SU-DHL-6 (cell line): ENCODE measurements around the gene PPIA.
"Not testable (repeated sequence)": the region's sequence is repeated elsewhere in the genome, so short reads cannot be mapped to it uniquely, and the experiment has no call there.

Experiments used
- EZH2phosphoT487 ChIP-seq: fragments of 200-600 bp; sonication (generic), shearing (Covaris generic); conservative IDR thresholded peaks from 2 replicates; pipeline ENCODE4 v1.6.1; 2018; ENCODE audit warnings: mild to moderate bottlenecking, antibody characterized with exemption, low read length, moderate library complexity, mixed read lengths
- TF ChIP-seq, protein P1 (sequence below): fragments of 200-600 bp; sonication (generic); IDR thresholded peaks from one replicate; pipeline ENCODE4 v1.5.1; 2017; ENCODE audit warnings: antibody characterized with exemption, mild to moderate bottlenecking, low read length, moderate library complexity; ENCODE audit not compliant: insufficient read depth, poor library complexity, severe bottlenecking

- TF ChIP-seq, protein P1, sequence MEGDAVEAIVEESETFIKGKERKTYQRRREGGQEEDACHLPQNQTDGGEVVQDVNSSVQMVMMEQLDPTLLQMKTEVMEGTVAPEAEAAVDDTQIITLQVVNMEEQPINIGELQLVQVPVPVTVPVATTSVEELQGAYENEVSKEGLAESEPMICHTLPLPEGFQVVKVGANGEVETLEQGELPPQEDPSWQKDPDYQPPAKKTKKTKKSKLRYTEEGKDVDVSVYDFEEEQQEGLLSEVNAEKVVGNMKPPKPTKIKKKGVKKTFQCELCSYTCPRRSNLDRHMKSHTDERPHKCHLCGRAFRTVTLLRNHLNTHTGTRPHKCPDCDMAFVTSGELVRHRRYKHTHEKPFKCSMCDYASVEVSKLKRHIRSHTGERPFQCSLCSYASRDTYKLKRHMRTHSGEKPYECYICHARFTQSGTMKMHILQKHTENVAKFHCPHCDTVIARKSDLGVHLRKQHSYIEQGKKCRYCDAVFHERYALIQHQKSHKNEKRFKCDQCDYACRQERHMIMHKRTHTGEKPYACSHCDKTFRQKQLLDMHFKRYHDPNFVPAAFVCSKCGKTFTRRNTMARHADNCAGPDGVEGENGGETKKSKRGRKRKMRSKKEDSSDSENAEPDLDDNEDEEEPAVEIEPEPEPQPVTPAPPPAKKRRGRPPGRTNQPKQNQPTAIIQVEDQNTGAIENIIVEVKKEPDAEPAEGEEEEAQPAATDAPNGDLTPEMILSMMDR, result not testable (repeated sequence)
- not testable (repeated sequence) for TF ChIP-seq EZH2phosphoT487
These were observed 46.2 kb downstream of the PPIA start for GRCh38 chr7:44842675-44843074.
